NCI-H345 treated with DMSO at 0.1 percent for 48 hours (cell line): ENCODE data around the gene MMD.
"Not testable (repeated sequence)": the region's sequence is repeated elsewhere in the genome, so short reads cannot be mapped to it uniquely, and the experiment has no call there.

Experiments used
- DNase-seq: peaks from one replicate; lab custom pipeline; 2025; ENCODE audit not compliant: unreplicated experiment; lab: John Stamatoyannopoulos, UW

MMD gene

GRCh38 chr17:55395803-55396505, 25.7 kb downstream of the MMD start:
- DNase-seq, result no peak

- DNase-seq, result no peak
Measured at GRCh38 chr17:55394357-55395021, 27.1 kb downstream of the MMD start.

- DNase-seq, result no peak
Measured at GRCh38 chr17:55391764-55392467, 29.7 kb downstream of the MMD start.

- no peak for DNase-seq
Measured at GRCh38 chr17:55391244-55391757, 30.3 kb downstream of the MMD start.

GRCh38 chr17:55390364-55390977, 31.2 kb downstream of the MMD start:
- DNase-seq, result no peak

GRCh38 chr17:55389715-55390114, 31.9 kb downstream of the MMD start:
- DNase-seq, result not testable (repeated sequence)

GRCh38 chr17:55388842-55389241, 32.8 kb downstream of the MMD start:
- no peak for DNase-seq

- no peak for DNase-seq
Measured at GRCh38 chr17:55386796-55387332, 34.8 kb downstream of the MMD start.

GRCh38 chr17:55384643-55385232, 36.9 kb downstream of the MMD start:
- DNase-seq, result no peak

- DNase-seq, result no peak
Measured at GRCh38 chr17:55383771-55384642, 37.6 kb downstream of the MMD start.

- DNase-seq, result no peak
Measured at GRCh38 chr17:55381017-55381770, 40.4 kb downstream of the MMD start.

- DNase-seq, result peak; percentile 14
Measured at GRCh38 chr17:55377671-55378275, 43.9 kb downstream of the MMD start.

GRCh38 chr17:55368706-55369105, 52.9 kb downstream of the MMD start:
- DNase-seq, result no peak

- no peak for DNase-seq
Measured at GRCh38 chr17:55366020-55366481, 55.6 kb downstream of the MMD start.

GRCh38 chr17:55363033-55363432, 58.6 kb downstream of the MMD start:
- DNase-seq, result no peak

GRCh38 chr17:55360971-55361370, 60.7 kb downstream of the MMD start:
- DNase-seq, result no peak

- DNase-seq, result peak; percentile 60
Measured at GRCh38 chr17:55356434-55357328, 65.0 kb downstream of the MMD start.

- DNase-seq, result no peak
Measured at GRCh38 chr17:55354941-55355340, 66.7 kb downstream of the MMD start.
